ENCODE data around the gene VSIG10L.

GRCh38 chr19:51337861-51338562 is 3.9 kb downstream of the VSIG10L start:
- TF ChIP-seq EP300 (IDR thresholded peaks at IDR 0.05), result no peak
- TF ChIP-seq POLR2A (IDR thresholded peaks at IDR 0.05), result no peak
- no peak for TF ChIP-seq CTCF (IDR thresholded peaks at IDR 0.05)
- no peak for TF ChIP-seq POLR2AphosphoS5 (IDR thresholded peaks at IDR 0.05)
